HT-29 (cell line): ENCODE results near the gene NUDT10. TPM values are rescaled to one million over a fixed set of nuclear protein-coding genes. Genes with fewer than 3 reads are reported as not detected.
A peak's percentile ranks its signal among the peaks of the same experiment; 100 is the strongest.
"Not testable (repeated sequence)": the region's sequence is repeated elsewhere in the genome, so short reads cannot be mapped to it uniquely, and the experiment has no call there.

Experiments
- DNase-seq: peaks from one replicate; pipeline ENCODE4 v3.0.0-alpha.2; 2015; ENCODE audit warnings: low spot score
- total RNA-seq: library from RNA; depleted of rRNA; stranded (reverse); fragments of >200 nt; shearing (Covaris generic); gene quantifications from 2 replicates; pipeline ENCODE4 v1.2.3, GENCODE V29; 2014; rRNA removed

NUDT10 gene
- total RNA-seq: not detected in 2 replicates

GRCh38 chrX:51332188-51332942 lies at the start of gene NUDT10:
NUDT10 (plus strand) TSS chrX:51332822; CDS start chrX:51332966, 144 bp downstream.
- DNase-seq: no peak

- no peak for DNase-seq
Observed at GRCh38 chrX:51292421-51292820, 40.2 kb upstream of the NUDT10 start.

- no peak for DNase-seq
Observed at GRCh38 chrX:51296138-51296537, 36.5 kb upstream of the NUDT10 start.

- DNase-seq: no peak
Observed at GRCh38 chrX:51316271-51316670, 16.4 kb upstream of the NUDT10 start.

- DNase-seq: not testable (repeated sequence)
Observed at GRCh38 chrX:51332943-51333785, 542 bp downstream of the NUDT10 start.

GRCh38 chrX:51334276-51334675 lies 1.7 kb downstream of the NUDT10 start:
- no peak for DNase-seq

GRCh38 chrX:51336584-51336983 lies 4.0 kb downstream of the NUDT10 start:
- DNase-seq: peak; percentile 50

GRCh38 chrX:51361251-51361650 lies 28.6 kb downstream of the NUDT10 start:
- DNase-seq: no peak

- DNase-seq: no peak
Observed at GRCh38 chrX:51376672-51377071, 44.0 kb downstream of the NUDT10 start.

Other genes with a start within 250 kb of the NUDT10 start
- gene NUDT11, start 163.8 kb downstream of the NUDT10 start, total RNA-seq: not detected in 2 replicates